NCI-H1092 (cell line): ENCODE data around the gene BLTP3B.
A peak's percentile ranks its signal among the peaks of the same experiment; 100 is the strongest.

ENCODE experiments used
- DNase-seq: peaks from one replicate; lab custom pipeline; 2025; lab: John Stamatoyannopoulos, UW

Gene BLTP3B

GRCh38 chr12:100159391-100160104 lies 16.9 kb upstream of the BLTP3B start:
- DNase-seq, result no peak

- DNase-seq, result no peak
Measured at GRCh38 chr12:100158535-100158934, 15.9 kb upstream of the BLTP3B start.

- no peak for DNase-seq
Measured at GRCh38 chr12:100157427-100157821, 14.8 kb upstream of the BLTP3B start.

- DNase-seq, result peak; percentile 7
Measured at GRCh38 chr12:100156731-100157426, 14.2 kb upstream of the BLTP3B start.

- peak; percentile 2 for DNase-seq
Measured at GRCh38 chr12:100154474-100155247, 12.0 kb upstream of the BLTP3B start.

GRCh38 chr12:100153131-100153530 lies 10.5 kb upstream of the BLTP3B start:
- DNase-seq, result no peak

- no peak for DNase-seq
Measured at GRCh38 chr12:100151769-100152168, 9.1 kb upstream of the BLTP3B start.

GRCh38 chr12:100146252-100146651 lies 3.6 kb upstream of the BLTP3B start:
- DNase-seq, result no peak

- DNase-seq, result no peak
Measured at GRCh38 chr12:100145643-100146042, 3.0 kb upstream of the BLTP3B start.

GRCh38 chr12:100141998-100142850 lies 450 bp downstream of the BLTP3B start:
- DNase-seq, result peak; percentile 23

GRCh38 chr12:100141666-100141997 lies 1.0 kb downstream of the BLTP3B start:
- DNase-seq, result no peak

GRCh38 chr12:100138803-100139098 lies 3.9 kb downstream of the BLTP3B start:
- no peak for DNase-seq

- DNase-seq, result no peak
Measured at GRCh38 chr12:100138048-100138802, 4.4 kb downstream of the BLTP3B start.

- no peak for DNase-seq
Measured at GRCh38 chr12:100133200-100133599, 9.5 kb downstream of the BLTP3B start.

GRCh38 chr12:100128512-100128908 lies 14.2 kb downstream of the BLTP3B start:
- DNase-seq, result no peak

GRCh38 chr12:100127766-100128511 lies 14.7 kb downstream of the BLTP3B start:
- DNase-seq, result no peak

- no peak for DNase-seq
Measured at GRCh38 chr12:100123316-100124095, 19.2 kb downstream of the BLTP3B start.

GRCh38 chr12:100120355-100120754 lies 22.3 kb downstream of the BLTP3B start:
- no peak for DNase-seq

GRCh38 chr12:100115291-100115690 lies 27.4 kb downstream of the BLTP3B start:
- DNase-seq, result no peak

GRCh38 chr12:100114574-100114973 lies 28.1 kb downstream of the BLTP3B start:
- DNase-seq, result no peak
